NT2/D1 (cell line): ENCODE measurements around the gene ETV2.
"Not testable (repeated sequence)": the region's sequence is repeated elsewhere in the genome, so short reads cannot be mapped to it uniquely, and the experiment has no call there.

Experiments
- DNase-seq: peaks from one replicate; pipeline ENCODE4 v3.0.0-alpha.2; 2011; ENCODE audit warnings: low read depth, low spot score
- H3K27me3 ChIP-seq: 2 replicates; pipeline ENCODE4 v1.6.0; 2011; ENCODE audit warnings: mild to moderate bottlenecking; ENCODE audit not compliant: insufficient read length, insufficient read depth
- H3K36me3 ChIP-seq: 2 replicates; pipeline ENCODE4 v1.6.1; 2011; ENCODE audit warnings: mild to moderate bottlenecking, low read length, mixed read lengths; ENCODE audit not compliant: insufficient read depth, insufficient read length
- H3K4me1 ChIP-seq: 2 replicates; pipeline ENCODE4 v1.5.1; 2011; ENCODE audit not compliant: insufficient read depth, insufficient read length
- H3K4me3 ChIP-seq: 2 replicates; pipeline ENCODE4 v1.5.1; 2011; ENCODE audit warnings: low read depth; ENCODE audit not compliant: insufficient read length
- H3K9ac ChIP-seq: 2 replicates; pipeline ENCODE4 v1.6.0; 2011; ENCODE audit warnings: low read depth; ENCODE audit not compliant: insufficient read length
- H3K9me3 ChIP-seq: 2 replicates; pipeline ENCODE4 v1.5.1; 2011; ENCODE audit warnings: mild to moderate bottlenecking, low read length; ENCODE audit not compliant: insufficient read depth
- SUZ12 ChIP-seq: IDR thresholded peaks from 2 replicates; pipeline ENCODE4 v1.6.1; 2011; ENCODE audit not compliant: insufficient read length, insufficient read depth; ENCODE audit errors: extremely low read depth
- YY1 ChIP-seq: IDR thresholded peaks from 2 replicates; pipeline ENCODE4 v1.6.1; 2011; ENCODE audit not compliant: insufficient read length, insufficient read depth
- ZNF274 ChIP-seq: IDR thresholded peaks from 2 replicates; pipeline ENCODE4 v1.6.1; 2011; ENCODE audit warnings: mild to moderate bottlenecking, low read depth, low read length

ETV2 gene

GRCh38 chr19:35650581-35650980 is 9.0 kb downstream of the ETV2 start:
- Histone ChIP-seq H3K9ac (no peak overlapping the region), H3K36me3 (peaks cover 32% of the 10 kb centered on the region), H3K4me3 (no peak overlapping the region), H3K27me3 (no peaks in the 10 kb centered on the region), H3K4me1 (peaks cover 3% of the 10 kb centered on the region), H3K9me3 (no peaks in the 10 kb centered on the region)
- no peak for DNase-seq
- TF ChIP-seq SUZ12: no peak
- TF ChIP-seq ZNF274: no peak
- TF ChIP-seq YY1: no peak

- not testable (repeated sequence) for H3K9me3 ChIP-seq, H3K4me1 ChIP-seq, H3K27me3 ChIP-seq, H3K9ac ChIP-seq, DNase-seq, H3K4me3 ChIP-seq
- peaks cover 56% of the 10 kb centered on the region for H3K36me3 ChIP-seq
Measured at GRCh38 chr19:35654828-35655227, 13.3 kb downstream of the ETV2 start.

- no peak for DNase-seq
Measured at GRCh38 chr19:35655600-35655999, 14.1 kb downstream of the ETV2 start.

GRCh38 chr19:35656700-35657099 is 15.2 kb downstream of the ETV2 start:
- Histone ChIP-seq H3K9me3 (no peaks in the 10 kb centered on the region), H3K9ac (no peak overlapping the region), H3K4me1 (no peaks in the 10 kb centered on the region), H3K36me3 (peaks cover 54% of the 10 kb centered on the region), H3K27me3 (no peaks in the 10 kb centered on the region), H3K4me3 (no peak overlapping the region)
- TF ChIP-seq YY1: no peak
- no peak for TF ChIP-seq SUZ12
- TF ChIP-seq ZNF274: no peak
- DNase-seq: no peak

More at GRCh38 chr19:35655600-35655999, 14.1 kb downstream of the ETV2 start:
- H3K9ac ChIP-seq: no peak overlapping the region
- no peaks in the 10 kb centered on the region for H3K4me1 ChIP-seq
- H3K36me3 ChIP-seq: peaks cover 58% of the 10 kb centered on the region
- H3K4me3 ChIP-seq: no peak overlapping the region
- TF ChIP-seq YY1: no peak
- TF ChIP-seq SUZ12: no peak
- TF ChIP-seq ZNF274: no peak
- H3K9me3 ChIP-seq: no peaks in the 10 kb centered on the region
- H3K27me3 ChIP-seq: no peaks in the 10 kb centered on the region

GRCh38 chr19:35657904-35658700 is 16.6 kb downstream of the ETV2 start:
- no peaks in the 10 kb centered on the region for H3K4me1 ChIP-seq
- H3K9me3 ChIP-seq: no peaks in the 10 kb centered on the region
- no peak for TF ChIP-seq YY1
- no peak for TF ChIP-seq SUZ12
- TF ChIP-seq ZNF274: no peak
- H3K36me3 ChIP-seq: peaks cover 49% of the 10 kb centered on the region
- no peak overlapping the region for H3K4me3 ChIP-seq
- no peak overlapping the region for H3K9ac ChIP-seq
- no peaks in the 10 kb centered on the region for H3K27me3 ChIP-seq
- no peak for DNase-seq

GRCh38 chr19:35661995-35662340 is 20.4 kb downstream of the ETV2 start:
- peaks cover 28% of the 10 kb centered on the region for H3K36me3 ChIP-seq
- H3K4me3 ChIP-seq: no peak overlapping the region
- DNase-seq: no peak
- H3K27me3 ChIP-seq: no peaks in the 10 kb centered on the region
- TF ChIP-seq ZNF274 (no peak), SUZ12 (no peak), YY1 (no peak)
- H3K9me3 ChIP-seq: no peaks in the 10 kb centered on the region
- no peaks in the 10 kb centered on the region for H3K4me1 ChIP-seq
- H3K9ac ChIP-seq: no peak overlapping the region

GRCh38 chr19:35663981-35664380 is 22.4 kb downstream of the ETV2 start:
- Histone ChIP-seq H3K36me3 (peaks cover 11% of the 10 kb centered on the region), H3K27me3 (no peaks in the 10 kb centered on the region), H3K4me1 (no peaks in the 10 kb centered on the region), H3K9me3 (no peaks in the 10 kb centered on the region), H3K9ac (no peak overlapping the region), H3K4me3 (no peak overlapping the region)
- TF ChIP-seq SUZ12 (no peak), ZNF274 (no peak)
- no peak for DNase-seq
